K562 (cell line): ENCODE measurements around the gene CCL21. TPM values are rescaled to one million over a fixed set of nuclear protein-coding genes. Genes with fewer than 3 reads are reported as not detected.

ENCODE experiments used
- CBX3 ChIP-seq, 2 experiments: IDR thresholded peaks; 1 replicate in 1 of 2; 2 replicates in 1 of 2; pipeline ENCODE4 v1.6.1; 2012; ENCODE audit warnings: inconsistent platforms in 2 of 2, low read length in 2 of 2, borderline replicate concordance in 1 of 2, control low read depth in 1 of 2
- EZH2 ChIP-seq: IDR thresholded peaks from 2 replicates; pipeline ENCODE4 v1.6.1; 2012; ENCODE audit warnings: low read depth, mild to moderate bottlenecking, inconsistent platforms, low read length, borderline replicate concordance
- NEUROD1 ChIP-seq: fragments of 150-350 bp; IDR thresholded peaks from 2 replicates; pipeline ENCODE4 v1.6.1; 2014; ENCODE audit warnings: borderline replicate concordance, low read length, low read depth; ENCODE audit not compliant: partially characterized antibody
- RAD51 ChIP-seq: fragments of 450-650 bp; IDR thresholded peaks from 2 replicates; pipeline ENCODE4 v1.7.1; 2016; ENCODE audit warnings: low read depth, mild to moderate bottlenecking, borderline replicate concordance
- TRIM28 ChIP-seq: fragments of 450-650 bp; IDR thresholded peaks from 2 replicates; pipeline ENCODE4 v1.6.1; 2017
- ZNF707 ChIP-seq: fragments of 250-450 bp; sonication (Bioruptor Pico); conservative IDR thresholded peaks from 2 replicates; pipeline ENCODE4 v1.8.0; 2022; ENCODE audit warnings: inconsistent platforms, mild to moderate bottlenecking, moderate library complexity
- polyA plus RNA-seq, 8 experiments: library from polyadenylated mRNA; depleted of rRNA in 4 of 8; stranded (reverse) in 5 of 8; unstranded in 3 of 8; fragments of >200 nt; fragmentation: Nextera tagmentation in 2 of 8; fragmentation: Illumina TruSeq in 1 of 8; extraction: Ambion mirVana in 2 of 8; extraction: Trizol in 1 of 8; gene quantifications; 2 replicates each; pipeline versions ENCODE4 v1.2.1 to v1.2.3, GENCODE V29; 2011 to 2014; ENCODE audit warnings: inconsistent platforms in 1 of 8, missing spikeins in 1 of 8
- total RNA-seq, 7 experiments: library from RNA; depleted of rRNA in 6 of 7; stranded (reverse); fragments of >200 nt in 6 of 7; fragmentation: Illumina TruSeq in 2 of 7; extraction: Trizol in 2 of 7; gene quantifications; 2 replicates each; pipeline versions ENCODE4 v1.2.1 to v1.2.3, GENCODE V29; 2011 to 2021; ENCODE audit warnings: low replicate concordance in 1 of 7
- TF ChIP-seq, protein P1 (sequence below), 2 experiments: fragments of 450-650 bp; formaldehyde crosslinking in 1 of 2; IDR thresholded peaks; 2 replicates each; pipeline versions ENCODE4 v1.4.0 to v1.6.1; 2014 to 2020; ENCODE audit warnings: mild to moderate bottlenecking in 2 of 2, borderline replicate concordance in 1 of 2, low read depth in 1 of 2
- TF ChIP-seq, protein P2 (sequence below): fragments of 450-650 bp; formaldehyde crosslinking; IDR thresholded peaks from 2 replicates; pipeline ENCODE4 v1.4.0; 2020; ENCODE audit warnings: mild to moderate bottlenecking, moderate library complexity
- TF ChIP-seq, protein P3 (sequence below): fragments of 250-450 bp; sonication (Bioruptor Pico); IDR thresholded peaks from 2 replicates; pipeline ENCODE4 v1.8.0; 2021; ENCODE audit warnings: moderate library complexity, mild to moderate bottlenecking, inconsistent platforms
- TF ChIP-seq, protein P4 (sequence below): sonication (generic); formaldehyde crosslinking; IDR thresholded peaks from 2 replicates; pipeline ENCODE4 v1.8.0; 2023; ENCODE audit warnings: mild to moderate bottlenecking, missing genetic modification reagents
- TF ChIP-seq, protein P5 (sequence below): fragments of 250-450 bp; sonication (Bioruptor Pico); IDR thresholded peaks from 2 replicates; pipeline ENCODE4 v1.8.0; 2022; ENCODE audit warnings: inconsistent platforms

CCL21 gene
- total and polyA plus RNA-seq, 9 of the 15 experiments (the other 6 are each of a cell fraction or from before 2014, with no cell fraction given): not detected

DNA sequence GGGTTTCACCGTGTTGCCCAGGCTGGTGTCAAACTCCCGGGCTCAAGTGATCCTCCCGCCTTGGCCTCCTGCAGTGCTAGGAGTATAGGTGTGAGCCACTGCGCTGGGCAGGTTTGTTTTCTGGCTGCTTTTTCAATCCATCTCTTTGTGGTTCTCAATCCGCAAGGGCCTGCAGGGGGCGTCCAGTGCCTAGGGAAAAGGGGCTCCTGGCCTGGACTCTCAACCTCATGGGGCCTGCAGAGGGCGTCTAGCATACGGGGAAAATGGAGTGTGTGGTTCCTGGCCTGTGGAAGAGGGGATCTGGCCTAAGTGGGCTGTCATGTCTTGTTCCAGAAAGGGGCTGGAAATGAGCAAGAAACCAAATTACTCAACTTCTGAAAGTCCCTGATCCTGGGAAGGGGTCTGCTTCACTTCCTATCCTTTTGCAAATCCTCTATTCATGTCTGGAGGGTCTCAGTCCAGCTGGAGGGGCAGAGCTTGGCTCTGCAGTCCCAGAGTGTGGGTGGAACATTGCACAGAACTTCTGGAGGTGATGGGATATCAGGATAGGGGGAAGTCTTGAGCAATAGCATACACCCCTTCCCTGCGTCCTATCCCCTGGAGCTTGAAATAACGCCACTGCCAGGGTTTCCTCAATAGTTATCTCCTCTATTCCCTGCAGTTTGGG, 34.8 kb downstream of the CCL21 start (continued):
- TF ChIP-seq, protein P1, sequence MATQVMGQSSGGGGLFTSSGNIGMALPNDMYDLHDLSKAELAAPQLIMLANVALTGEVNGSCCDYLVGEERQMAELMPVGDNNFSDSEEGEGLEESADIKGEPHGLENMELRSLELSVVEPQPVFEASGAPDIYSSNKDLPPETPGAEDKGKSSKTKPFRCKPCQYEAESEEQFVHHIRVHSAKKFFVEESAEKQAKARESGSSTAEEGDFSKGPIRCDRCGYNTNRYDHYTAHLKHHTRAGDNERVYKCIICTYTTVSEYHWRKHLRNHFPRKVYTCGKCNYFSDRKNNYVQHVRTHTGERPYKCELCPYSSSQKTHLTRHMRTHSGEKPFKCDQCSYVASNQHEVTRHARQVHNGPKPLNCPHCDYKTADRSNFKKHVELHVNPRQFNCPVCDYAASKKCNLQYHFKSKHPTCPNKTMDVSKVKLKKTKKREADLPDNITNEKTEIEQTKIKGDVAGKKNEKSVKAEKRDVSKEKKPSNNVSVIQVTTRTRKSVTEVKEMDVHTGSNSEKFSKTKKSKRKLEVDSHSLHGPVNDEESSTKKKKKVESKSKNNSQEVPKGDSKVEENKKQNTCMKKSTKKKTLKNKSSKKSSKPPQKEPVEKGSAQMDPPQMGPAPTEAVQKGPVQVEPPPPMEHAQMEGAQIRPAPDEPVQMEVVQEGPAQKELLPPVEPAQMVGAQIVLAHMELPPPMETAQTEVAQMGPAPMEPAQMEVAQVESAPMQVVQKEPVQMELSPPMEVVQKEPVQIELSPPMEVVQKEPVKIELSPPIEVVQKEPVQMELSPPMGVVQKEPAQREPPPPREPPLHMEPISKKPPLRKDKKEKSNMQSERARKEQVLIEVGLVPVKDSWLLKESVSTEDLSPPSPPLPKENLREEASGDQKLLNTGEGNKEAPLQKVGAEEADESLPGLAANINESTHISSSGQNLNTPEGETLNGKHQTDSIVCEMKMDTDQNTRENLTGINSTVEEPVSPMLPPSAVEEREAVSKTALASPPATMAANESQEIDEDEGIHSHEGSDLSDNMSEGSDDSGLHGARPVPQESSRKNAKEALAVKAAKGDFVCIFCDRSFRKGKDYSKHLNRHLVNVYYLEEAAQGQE (IDR thresholded peaks at IDR 0.05; ENCODE audit: borderline replicate concordance): peak; percentile 57; the same call in 1 of the 2 replicates
- TF ChIP-seq, protein P1 (CRISPR knock-in tag; IDR thresholded peaks at IDR 0.05; ENCODE audit: low read depth): no peak
- TF ChIP-seq, protein P2, sequence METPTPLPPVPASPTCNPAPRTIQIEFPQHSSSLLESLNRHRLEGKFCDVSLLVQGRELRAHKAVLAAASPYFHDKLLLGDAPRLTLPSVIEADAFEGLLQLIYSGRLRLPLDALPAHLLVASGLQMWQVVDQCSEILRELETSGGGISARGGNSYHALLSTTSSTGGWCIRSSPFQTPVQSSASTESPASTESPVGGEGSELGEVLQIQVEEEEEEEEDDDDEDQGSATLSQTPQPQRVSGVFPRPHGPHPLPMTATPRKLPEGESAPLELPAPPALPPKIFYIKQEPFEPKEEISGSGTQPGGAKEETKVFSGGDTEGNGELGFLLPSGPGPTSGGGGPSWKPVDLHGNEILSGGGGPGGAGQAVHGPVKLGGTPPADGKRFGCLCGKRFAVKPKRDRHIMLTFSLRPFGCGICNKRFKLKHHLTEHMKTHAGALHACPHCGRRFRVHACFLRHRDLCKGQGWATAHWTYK (CRISPR knock-in tag): no peak
- TF ChIP-seq ZNF707 (no peak), CBX3 (IDR thresholded peaks at IDR 0.05; ENCODE audit: borderline replicate concordance in 1 of 2, low read length in 2 of 2) (no peak), EZH2 (no peak), NEUROD1 (no peak), TRIM28 (no peak), RAD51 (no peak)
- TF ChIP-seq, protein P3, sequence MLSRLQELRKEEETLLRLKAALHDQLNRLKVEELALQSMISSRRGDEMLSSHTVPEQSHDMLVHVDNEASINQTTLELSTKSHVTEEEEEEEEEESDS (CRISPR knock-in tag): no peak
- TF ChIP-seq, protein P4, sequence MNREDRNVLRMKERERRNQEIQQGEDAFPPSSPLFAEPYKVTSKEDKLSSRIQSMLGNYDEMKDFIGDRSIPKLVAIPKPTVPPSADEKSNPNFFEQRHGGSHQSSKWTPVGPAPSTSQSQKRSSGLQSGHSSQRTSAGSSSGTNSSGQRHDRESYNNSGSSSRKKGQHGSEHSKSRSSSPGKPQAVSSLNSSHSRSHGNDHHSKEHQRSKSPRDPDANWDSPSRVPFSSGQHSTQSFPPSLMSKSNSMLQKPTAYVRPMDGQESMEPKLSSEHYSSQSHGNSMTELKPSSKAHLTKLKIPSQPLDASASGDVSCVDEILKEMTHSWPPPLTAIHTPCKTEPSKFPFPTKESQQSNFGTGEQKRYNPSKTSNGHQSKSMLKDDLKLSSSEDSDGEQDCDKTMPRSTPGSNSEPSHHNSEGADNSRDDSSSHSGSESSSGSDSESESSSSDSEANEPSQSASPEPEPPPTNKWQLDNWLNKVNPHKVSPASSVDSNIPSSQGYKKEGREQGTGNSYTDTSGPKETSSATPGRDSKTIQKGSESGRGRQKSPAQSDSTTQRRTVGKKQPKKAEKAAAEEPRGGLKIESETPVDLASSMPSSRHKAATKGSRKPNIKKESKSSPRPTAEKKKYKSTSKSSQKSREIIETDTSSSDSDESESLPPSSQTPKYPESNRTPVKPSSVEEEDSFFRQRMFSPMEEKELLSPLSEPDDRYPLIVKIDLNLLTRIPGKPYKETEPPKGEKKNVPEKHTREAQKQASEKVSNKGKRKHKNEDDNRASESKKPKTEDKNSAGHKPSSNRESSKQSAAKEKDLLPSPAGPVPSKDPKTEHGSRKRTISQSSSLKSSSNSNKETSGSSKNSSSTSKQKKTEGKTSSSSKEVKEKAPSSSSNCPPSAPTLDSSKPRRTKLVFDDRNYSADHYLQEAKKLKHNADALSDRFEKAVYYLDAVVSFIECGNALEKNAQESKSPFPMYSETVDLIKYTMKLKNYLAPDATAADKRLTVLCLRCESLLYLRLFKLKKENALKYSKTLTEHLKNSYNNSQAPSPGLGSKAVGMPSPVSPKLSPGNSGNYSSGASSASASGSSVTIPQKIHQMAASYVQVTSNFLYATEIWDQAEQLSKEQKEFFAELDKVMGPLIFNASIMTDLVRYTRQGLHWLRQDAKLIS (CRISPR knock-in tag): no peak
- TF ChIP-seq, protein P5, sequence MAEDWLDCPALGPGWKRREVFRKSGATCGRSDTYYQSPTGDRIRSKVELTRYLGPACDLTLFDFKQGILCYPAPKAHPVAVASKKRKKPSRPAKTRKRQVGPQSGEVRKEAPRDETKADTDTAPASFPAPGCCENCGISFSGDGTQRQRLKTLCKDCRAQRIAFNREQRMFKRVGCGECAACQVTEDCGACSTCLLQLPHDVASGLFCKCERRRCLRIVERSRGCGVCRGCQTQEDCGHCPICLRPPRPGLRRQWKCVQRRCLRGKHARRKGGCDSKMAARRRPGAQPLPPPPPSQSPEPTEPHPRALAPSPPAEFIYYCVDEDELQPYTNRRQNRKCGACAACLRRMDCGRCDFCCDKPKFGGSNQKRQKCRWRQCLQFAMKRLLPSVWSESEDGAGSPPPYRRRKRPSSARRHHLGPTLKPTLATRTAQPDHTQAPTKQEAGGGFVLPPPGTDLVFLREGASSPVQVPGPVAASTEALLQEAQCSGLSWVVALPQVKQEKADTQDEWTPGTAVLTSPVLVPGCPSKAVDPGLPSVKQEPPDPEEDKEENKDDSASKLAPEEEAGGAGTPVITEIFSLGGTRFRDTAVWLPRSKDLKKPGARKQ (CRISPR knock-in tag): no peak
